HG03469 (cell line): ENCODE measurements around the gene TACR1.
"Not testable (repeated sequence)": the region's sequence is repeated elsewhere in the genome, so short reads cannot be mapped to it uniquely, and the experiment has no call there.

Experiments used
- ATAC-seq: cut with Tn5 transposase; IDR thresholded peaks from one replicate; pipeline ENCODE4 v1.9.1; 2021; ENCODE audit warnings: mild to moderate bottlenecking, moderate library complexity, moderate number of reproducible peaks; ENCODE audit not compliant: unreplicated experiment

The TACR1 gene

GRCh38 chr2:75195076-75195691, 4.1 kb downstream of the TACR1 start:
- ATAC-seq, result no peak

GRCh38 chr2:75194184-75194868, 5.0 kb downstream of the TACR1 start:
- ATAC-seq, result no peak

- no peak for ATAC-seq
These were observed 6.8 kb downstream of the TACR1 start for GRCh38 chr2:75192496-75192895.

- ATAC-seq, result no peak
These were observed 8.9 kb downstream of the TACR1 start for GRCh38 chr2:75190271-75190990.

GRCh38 chr2:75186821-75187220, 12.5 kb downstream of the TACR1 start:
- ATAC-seq, result no peak

GRCh38 chr2:75182606-75183005, 16.7 kb downstream of the TACR1 start:
- no peak for ATAC-seq

- ATAC-seq, result no peak
These were observed 18.8 kb downstream of the TACR1 start for GRCh38 chr2:75180476-75180875.

- no peak for ATAC-seq
These were observed 21.9 kb downstream of the TACR1 start for GRCh38 chr2:75177427-75177826.

- no peak for ATAC-seq
These were observed 23.9 kb downstream of the TACR1 start for GRCh38 chr2:75175456-75175855.

GRCh38 chr2:75174981-75175380, 24.3 kb downstream of the TACR1 start:
- ATAC-seq, result no peak

- ATAC-seq, result no peak
These were observed 24.8 kb downstream of the TACR1 start for GRCh38 chr2:75174519-75174918.

- no peak for ATAC-seq
These were observed 25.6 kb downstream of the TACR1 start for GRCh38 chr2:75173740-75174139.

GRCh38 chr2:75171423-75171822, 27.9 kb downstream of the TACR1 start:
- ATAC-seq, result not testable (repeated sequence)

GRCh38 chr2:75170889-75171288, 28.4 kb downstream of the TACR1 start:
- ATAC-seq, result no peak

- no peak for ATAC-seq
These were observed 31.1 kb downstream of the TACR1 start for GRCh38 chr2:75168186-75168585.

- no peak for ATAC-seq
These were observed 32.8 kb downstream of the TACR1 start for GRCh38 chr2:75166491-75166890.

- no peak for ATAC-seq
These were observed 36.4 kb downstream of the TACR1 start for GRCh38 chr2:75162897-75163296.

GRCh38 chr2:75162259-75162658, 37.1 kb downstream of the TACR1 start:
- no peak for ATAC-seq

GRCh38 chr2:75157435-75157834, 41.9 kb downstream of the TACR1 start:
- no peak for ATAC-seq

- ATAC-seq, result no peak
These were observed 44.2 kb downstream of the TACR1 start for GRCh38 chr2:75155115-75155514.

GRCh38 chr2:75153221-75153620, 46.1 kb downstream of the TACR1 start:
- ATAC-seq, result no peak

- not testable (repeated sequence) for ATAC-seq
These were observed 47.1 kb downstream of the TACR1 start for GRCh38 chr2:75152243-75152642.
